SJCRH30 (cell line): ENCODE data around the gene SCYL2. TPM values are rescaled to one million over a fixed set of nuclear protein-coding genes. Genes with fewer than 3 reads are reported as not detected.
"Not testable (repeated sequence)": the region's sequence is repeated elsewhere in the genome, so short reads cannot be mapped to it uniquely, and the experiment has no call there.

Experiments
- DNase-seq, 2 experiments: peaks; one replicate each; pipeline ENCODE4 v3.0.0-alpha.2; 2015 to 2020
- H3K27ac ChIP-seq: fragments of 250-450 bp; sonication (Bioruptor Pico); 2 replicates; pipeline ENCODE4 v1.5.1; 2020; ENCODE audit warnings: mild to moderate bottlenecking, moderate library complexity
- H3K27me3 ChIP-seq: fragments of 250-450 bp; sonication (Bioruptor Pico); 2 replicates; pipeline ENCODE4 v1.5.1; 2020; ENCODE audit warnings: mild to moderate bottlenecking, moderate library complexity
- H3K36me3 ChIP-seq: fragments of 250-450 bp; sonication (Bioruptor Pico); 2 replicates; pipeline ENCODE4 v1.5.1; 2020; ENCODE audit warnings: mild to moderate bottlenecking, moderate library complexity
- H3K4me1 ChIP-seq: fragments of 250-450 bp; sonication (Bioruptor Pico); 2 replicates; pipeline ENCODE4 v1.5.1; 2020; ENCODE audit warnings: mild to moderate bottlenecking, moderate library complexity
- H3K4me3 ChIP-seq: fragments of 250-450 bp; sonication (Bioruptor Pico); 2 replicates; pipeline ENCODE4 v1.5.1; 2020; ENCODE audit warnings: mild to moderate bottlenecking, moderate library complexity
- H3K9me3 ChIP-seq: fragments of 250-450 bp; sonication (Bioruptor Pico); replicated peaks from 2 replicates; pipeline ENCODE4 v1.5.1; 2020; ENCODE audit warnings: mild to moderate bottlenecking, moderate library complexity
- total RNA-seq: library from RNA; depleted of rRNA; stranded (reverse); fragments of >200 nt; shearing (Covaris generic); gene quantifications from 2 replicates; pipeline ENCODE4 v1.2.3, GENCODE V29; 2014; rRNA removed

The SCYL2 gene, protein sequence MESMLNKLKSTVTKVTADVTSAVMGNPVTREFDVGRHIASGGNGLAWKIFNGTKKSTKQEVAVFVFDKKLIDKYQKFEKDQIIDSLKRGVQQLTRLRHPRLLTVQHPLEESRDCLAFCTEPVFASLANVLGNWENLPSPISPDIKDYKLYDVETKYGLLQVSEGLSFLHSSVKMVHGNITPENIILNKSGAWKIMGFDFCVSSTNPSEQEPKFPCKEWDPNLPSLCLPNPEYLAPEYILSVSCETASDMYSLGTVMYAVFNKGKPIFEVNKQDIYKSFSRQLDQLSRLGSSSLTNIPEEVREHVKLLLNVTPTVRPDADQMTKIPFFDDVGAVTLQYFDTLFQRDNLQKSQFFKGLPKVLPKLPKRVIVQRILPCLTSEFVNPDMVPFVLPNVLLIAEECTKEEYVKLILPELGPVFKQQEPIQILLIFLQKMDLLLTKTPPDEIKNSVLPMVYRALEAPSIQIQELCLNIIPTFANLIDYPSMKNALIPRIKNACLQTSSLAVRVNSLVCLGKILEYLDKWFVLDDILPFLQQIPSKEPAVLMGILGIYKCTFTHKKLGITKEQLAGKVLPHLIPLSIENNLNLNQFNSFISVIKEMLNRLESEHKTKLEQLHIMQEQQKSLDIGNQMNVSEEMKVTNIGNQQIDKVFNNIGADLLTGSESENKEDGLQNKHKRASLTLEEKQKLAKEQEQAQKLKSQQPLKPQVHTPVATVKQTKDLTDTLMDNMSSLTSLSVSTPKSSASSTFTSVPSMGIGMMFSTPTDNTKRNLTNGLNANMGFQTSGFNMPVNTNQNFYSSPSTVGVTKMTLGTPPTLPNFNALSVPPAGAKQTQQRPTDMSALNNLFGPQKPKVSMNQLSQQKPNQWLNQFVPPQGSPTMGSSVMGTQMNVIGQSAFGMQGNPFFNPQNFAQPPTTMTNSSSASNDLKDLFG
- total RNA-seq: 42.5 and 49.0 TPM in 2 replicates

GRCh38 chr12:100266835-100267602, at the start of gene SCYL2, which contains the start of gene DEPDC4:
Gene SCYL2, plus strand, starts transcription at chr12:100267177. Its CDS starts 15,794 bp downstream, at chr12:100282971.
Gene DEPDC4, minus strand, starts transcription at chr12:100267079. Its CDS starts 3 bp downstream, at chr12:100267076.
- Histone ChIP-seq H3K27ac (peak within 1 kb of the TSS; percentile 62), H3K36me3 (no peaks in the 10 kb centered on the region), H3K27me3 (no peaks in the 10 kb centered on the region), H3K4me3 (peak within 1 kb of the TSS; percentile 77), H3K4me1 (no peaks in the 10 kb centered on the region; the same call in 1 of the 2 replicates), H3K9me3 (no peaks in the 10 kb centered on the region)
- DNase-seq: peak; percentile 94 to 95

GRCh38 chr12:100219328-100220109, 47.5 kb upstream of the SCYL2 start:
- no peaks in the 10 kb centered on the region for H3K27me3 ChIP-seq
- no peak overlapping the region for H3K4me3 ChIP-seq
- H3K36me3 ChIP-seq: peaks cover 14% of the 10 kb centered on the region
- H3K9me3 ChIP-seq: no peaks in the 10 kb centered on the region
- no peaks in the 10 kb centered on the region for H3K4me1 ChIP-seq
- DNase-seq: no peak
- H3K27ac ChIP-seq: no peak overlapping the region

DNA sequence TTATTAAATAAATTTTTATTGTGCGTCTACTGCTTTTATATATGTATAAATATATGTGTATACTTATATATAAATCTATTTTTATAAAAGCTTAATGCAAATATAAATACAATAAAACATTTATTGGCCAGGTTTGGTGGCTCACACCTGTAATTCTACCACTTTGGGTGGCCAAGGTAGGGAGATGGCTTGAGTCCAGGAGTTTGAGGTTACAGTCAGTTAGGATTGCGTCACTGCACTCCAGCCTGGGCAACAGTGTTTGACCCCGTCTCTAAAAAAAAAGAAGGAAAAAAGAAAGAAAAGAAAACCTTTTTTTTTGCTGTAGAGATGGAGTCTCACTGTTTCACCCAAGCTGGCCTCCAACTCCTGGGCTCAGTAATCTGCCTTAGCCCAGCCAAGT, 45.5 kb upstream of the SCYL2 start:
- H3K9me3 ChIP-seq: no peaks in the 10 kb centered on the region
- peaks cover 14% of the 10 kb centered on the region for H3K36me3 ChIP-seq
- DNase-seq: no peak
- no peak overlapping the region for H3K27ac ChIP-seq
- H3K4me1 ChIP-seq: no peaks in the 10 kb centered on the region
- H3K4me3 ChIP-seq: no peak overlapping the region
- no peaks in the 10 kb centered on the region for H3K27me3 ChIP-seq

GRCh38 chr12:100222173-100222572, 44.8 kb upstream of the SCYL2 start:
- H3K27ac ChIP-seq, H3K4me1 ChIP-seq, DNase-seq, H3K27me3 ChIP-seq, H3K4me3 ChIP-seq, H3K9me3 ChIP-seq: not testable (repeated sequence)
- H3K36me3 ChIP-seq: peaks cover 14% of the 10 kb centered on the region

DNA sequence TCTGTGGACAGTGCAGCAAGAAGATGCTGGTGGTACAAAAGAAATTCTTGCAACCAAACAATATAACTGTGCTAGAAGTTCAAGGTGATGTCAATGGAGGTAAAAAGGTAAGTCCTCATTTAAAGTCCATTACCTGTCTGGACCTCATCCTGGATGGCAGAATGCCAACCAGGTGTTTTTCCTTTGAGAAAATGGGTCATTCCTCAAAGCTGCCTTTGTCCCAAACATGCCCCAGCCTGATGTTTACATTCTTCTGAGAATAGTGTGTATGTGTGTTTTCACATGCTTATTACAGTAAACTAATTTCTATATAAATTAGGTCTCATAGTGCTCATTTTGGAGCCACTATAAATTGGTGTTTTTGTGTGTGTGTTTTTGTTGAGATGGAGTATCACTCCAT, 41.5 kb upstream of the SCYL2 start:
- Histone ChIP-seq H3K9me3 (no peaks in the 10 kb centered on the region), H3K4me1 (no peaks in the 10 kb centered on the region), H3K27me3 (no peaks in the 10 kb centered on the region), H3K36me3 (peaks cover 7% of the 10 kb centered on the region), H3K4me3 (no peak overlapping the region), H3K27ac (no peak overlapping the region)
- no peak for DNase-seq

- peaks cover 2% of the 10 kb centered on the region for H3K36me3 ChIP-seq
- peak in 1 of 2 experiments; percentile 28 for DNase-seq
Observed at GRCh38 chr12:100229036-100229635, 37.8 kb upstream of the SCYL2 start.

DNA sequence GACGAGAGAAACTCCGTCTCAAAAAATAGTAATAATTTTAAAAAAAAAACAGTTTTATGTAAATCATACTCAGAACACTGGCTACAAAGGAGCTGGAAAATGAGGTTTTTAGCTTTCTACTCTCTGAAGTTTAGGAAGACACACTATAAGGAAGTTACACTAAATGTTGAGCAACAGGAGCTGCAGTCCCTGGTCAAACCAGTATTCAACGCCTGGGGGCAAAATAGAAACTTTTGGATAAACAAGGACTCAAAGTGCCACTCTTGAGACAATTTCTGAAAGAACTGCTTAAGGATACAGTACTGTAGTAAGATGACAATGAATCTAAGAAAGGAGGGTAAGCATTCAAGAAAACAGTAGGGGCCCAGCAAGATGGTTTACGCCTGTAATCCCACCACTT, 37.1 kb upstream of the SCYL2 start:
- Histone ChIP-seq H3K27me3 (no peaks in the 10 kb centered on the region), H3K27ac (no peak overlapping the region), H3K9me3 (no peaks in the 10 kb centered on the region), H3K36me3 (no peaks in the 10 kb centered on the region), H3K4me1 (no peaks in the 10 kb centered on the region), H3K4me3 (no peak overlapping the region)
- no peak for DNase-seq

More at GRCh38 chr12:100229036-100229635, 37.8 kb upstream of the SCYL2 start:
- no peaks in the 10 kb centered on the region for H3K9me3 ChIP-seq
- H3K4me1 ChIP-seq: no peaks in the 10 kb centered on the region
- no peaks in the 10 kb centered on the region for H3K27me3 ChIP-seq
- no peak overlapping the region for H3K4me3 ChIP-seq
- no peak overlapping the region for H3K27ac ChIP-seq

- H3K27ac ChIP-seq, H3K9me3 ChIP-seq, H3K4me3 ChIP-seq, H3K4me1 ChIP-seq, H3K36me3 ChIP-seq, H3K27me3 ChIP-seq: not testable (repeated sequence)
- DNase-seq: peak in 1 of 2 experiments; percentile 11
Observed at GRCh38 chr12:100231873-100232272, 35.1 kb upstream of the SCYL2 start.

GRCh38 chr12:100234166-100234565, 32.8 kb upstream of the SCYL2 start:
- Histone ChIP-seq H3K4me3 (no peak overlapping the region), H3K4me1 (no peaks in the 10 kb centered on the region), H3K36me3 (no peaks in the 10 kb centered on the region), H3K9me3 (no peaks in the 10 kb centered on the region), H3K27ac (no peak overlapping the region), H3K27me3 (no peaks in the 10 kb centered on the region)
- no peak for DNase-seq

- Histone ChIP-seq H3K27ac (no peak overlapping the region), H3K36me3 (no peaks in the 10 kb centered on the region), H3K9me3 (no peaks in the 10 kb centered on the region), H3K27me3 (no peaks in the 10 kb centered on the region), H3K4me1 (no peaks in the 10 kb centered on the region), H3K4me3 (no peak overlapping the region)
- DNase-seq: peak in 1 of 2 experiments; percentile 59
Observed at GRCh38 chr12:100234591-100235304, 32.2 kb upstream of the SCYL2 start.

DNA sequence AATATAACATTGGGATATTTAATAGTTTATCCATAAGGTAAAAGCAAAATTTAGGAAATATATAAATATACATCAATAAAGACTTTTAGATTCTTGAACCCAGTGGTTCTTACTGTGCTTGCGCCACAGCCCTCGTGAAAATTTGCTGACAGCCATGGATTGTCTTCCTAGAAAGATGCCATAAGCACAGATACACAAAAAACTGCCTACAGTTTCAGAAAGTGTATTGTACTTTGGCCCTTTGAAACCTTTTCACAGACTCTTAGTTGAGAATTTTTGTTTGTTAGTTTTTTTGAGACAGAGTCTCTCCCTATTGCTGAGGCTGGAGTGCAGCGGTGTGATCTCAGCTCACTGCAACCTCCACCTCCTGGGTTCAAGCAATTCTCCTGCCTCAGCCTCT, 28.2 kb upstream of the SCYL2 start:
- Histone ChIP-seq H3K27me3 (no peaks in the 10 kb centered on the region), H3K27ac (no peak overlapping the region), H3K4me3 (no peak overlapping the region), H3K36me3 (no peaks in the 10 kb centered on the region), H3K9me3 (no peaks in the 10 kb centered on the region), H3K4me1 (no peaks in the 10 kb centered on the region)
- DNase-seq: no peak

GRCh38 chr12:100239589-100239988, 27.4 kb upstream of the SCYL2 start:
- no peaks in the 10 kb centered on the region for H3K9me3 ChIP-seq
- no peak overlapping the region for H3K4me3 ChIP-seq
- no peaks in the 10 kb centered on the region for H3K36me3 ChIP-seq
- H3K27me3 ChIP-seq: no peaks in the 10 kb centered on the region
- no peaks in the 10 kb centered on the region for H3K4me1 ChIP-seq
- H3K27ac ChIP-seq: no peak overlapping the region
- DNase-seq: no peak

DNA sequence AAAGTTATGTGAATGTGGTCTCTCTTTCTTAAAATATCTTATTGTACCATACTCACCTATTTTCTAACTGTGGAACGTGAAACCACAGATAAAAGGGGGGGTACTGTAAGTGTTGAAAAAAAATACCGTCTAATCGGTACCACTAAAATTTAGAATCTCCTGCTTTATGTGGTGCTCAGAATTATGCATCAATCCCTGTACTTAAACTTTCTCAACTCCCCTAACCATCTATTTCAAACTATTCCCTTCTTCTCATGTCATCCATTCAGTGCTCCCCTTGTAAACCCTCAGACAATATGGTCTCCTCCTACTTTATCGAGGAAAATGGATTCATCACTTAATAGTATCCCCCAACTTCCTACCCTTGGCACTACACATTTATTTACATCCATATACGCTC, 23.8 kb upstream of the SCYL2 start:
- no peak overlapping the region for H3K27ac ChIP-seq
- H3K4me3 ChIP-seq: no peak overlapping the region
- H3K4me1 ChIP-seq: no peaks in the 10 kb centered on the region
- H3K9me3 ChIP-seq: no peaks in the 10 kb centered on the region
- no peaks in the 10 kb centered on the region for H3K36me3 ChIP-seq
- no peak for DNase-seq
- no peaks in the 10 kb centered on the region for H3K27me3 ChIP-seq
